ENCODE measurements around the gene DCAF11. TPM values are rescaled to one million over a fixed set of nuclear protein-coding genes. Genes with fewer than 3 reads are reported as not detected.
A peak's percentile ranks its signal among the peaks of the same experiment; 100 is the strongest.

The DCAF11 gene
- total and polyA plus RNA-seq, 2 of the 13 experiments (the other 11 are each of a cell fraction or from before 2014, with no cell fraction given): 150 to 257 TPM

- TF ChIP-seq ZNF362 (CRISPR knock-in tag; IDR thresholded peaks at IDR 0.05; ENCODE audit: borderline replicate concordance) (no peak), ZNF280B (CRISPR knock-in tag; IDR thresholded peaks at IDR 0.05; ENCODE audit: borderline replicate concordance) (no peak), HMG20A (CRISPR knock-in tag; IDR thresholded peaks at IDR 0.05; ENCODE audit: borderline replicate concordance) (no peak), ZC3H4 (CRISPR knock-in tag; IDR thresholded peaks at IDR 0.05; ENCODE audit: borderline replicate concordance) (peak; percentile 77), KDM2A (CRISPR knock-in tag; IDR thresholded peaks at IDR 0.05; ENCODE audit: borderline replicate concordance, low read depth) (no peak; the same call in 1 of the 2 replicates), FOXA1 (IDR thresholded peaks at IDR 0.05) (no peak), FOXA1 (CRISPR knock-in tag; IDR thresholded peaks at IDR 0.05) (0 out of 2 replicates have a peak, but pooled peaks have one; percentile 2), JDP2 (CRISPR knock-in tag; IDR thresholded peaks at IDR 0.05; ENCODE audit: borderline replicate concordance) (no peak), CBX2 (IDR thresholded peaks at IDR 0.05; ENCODE audit: low read depth, low read length) (no peak), CBX2 (CRISPR knock-in tag; IDR thresholded peaks at IDR 0.05; ENCODE audit: low read depth) (no peak), SNAPC5 (CRISPR knock-in tag; IDR thresholded peaks at IDR 0.05; ENCODE audit: borderline replicate concordance) (no peak), NFYC (CRISPR knock-in tag; IDR thresholded peaks at IDR 0.05) (no peak), MEF2D (CRISPR knock-in tag; IDR thresholded peaks at IDR 0.05) (peak; percentile 3; the same call in 1 of the 2 replicates), ZSCAN12 (CRISPR knock-in tag; IDR thresholded peaks at IDR 0.05) (no peak), ZNF468 (CRISPR knock-in tag; IDR thresholded peaks at IDR 0.05) (no peak), ZNF672 (CRISPR knock-in tag; IDR thresholded peaks at IDR 0.05) (no peak), TFDP2 (CRISPR knock-in tag; IDR thresholded peaks at IDR 0.05) (no peak), BHLHE40 (IDR thresholded peaks at IDR 0.05; ENCODE audit: low read length) (no peak), HES4 (CRISPR knock-in tag; IDR thresholded peaks at IDR 0.05; ENCODE audit: borderline replicate concordance) (no peak)
- TF ChIP-seq, protein P1, sequence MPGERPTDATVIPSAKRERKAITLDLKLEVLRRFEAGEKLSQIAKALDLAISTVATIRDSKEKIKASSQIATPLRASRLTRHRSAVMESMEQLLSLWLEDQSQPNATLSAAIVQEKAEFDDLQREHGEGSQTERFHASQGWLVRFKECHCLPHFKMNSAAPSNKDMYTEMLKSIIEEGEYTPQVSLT (CRISPR knock-in tag; IDR thresholded peaks at IDR 0.05; ENCODE audit: borderline replicate concordance, low read depth): no peak
- TF ChIP-seq, protein P2, sequence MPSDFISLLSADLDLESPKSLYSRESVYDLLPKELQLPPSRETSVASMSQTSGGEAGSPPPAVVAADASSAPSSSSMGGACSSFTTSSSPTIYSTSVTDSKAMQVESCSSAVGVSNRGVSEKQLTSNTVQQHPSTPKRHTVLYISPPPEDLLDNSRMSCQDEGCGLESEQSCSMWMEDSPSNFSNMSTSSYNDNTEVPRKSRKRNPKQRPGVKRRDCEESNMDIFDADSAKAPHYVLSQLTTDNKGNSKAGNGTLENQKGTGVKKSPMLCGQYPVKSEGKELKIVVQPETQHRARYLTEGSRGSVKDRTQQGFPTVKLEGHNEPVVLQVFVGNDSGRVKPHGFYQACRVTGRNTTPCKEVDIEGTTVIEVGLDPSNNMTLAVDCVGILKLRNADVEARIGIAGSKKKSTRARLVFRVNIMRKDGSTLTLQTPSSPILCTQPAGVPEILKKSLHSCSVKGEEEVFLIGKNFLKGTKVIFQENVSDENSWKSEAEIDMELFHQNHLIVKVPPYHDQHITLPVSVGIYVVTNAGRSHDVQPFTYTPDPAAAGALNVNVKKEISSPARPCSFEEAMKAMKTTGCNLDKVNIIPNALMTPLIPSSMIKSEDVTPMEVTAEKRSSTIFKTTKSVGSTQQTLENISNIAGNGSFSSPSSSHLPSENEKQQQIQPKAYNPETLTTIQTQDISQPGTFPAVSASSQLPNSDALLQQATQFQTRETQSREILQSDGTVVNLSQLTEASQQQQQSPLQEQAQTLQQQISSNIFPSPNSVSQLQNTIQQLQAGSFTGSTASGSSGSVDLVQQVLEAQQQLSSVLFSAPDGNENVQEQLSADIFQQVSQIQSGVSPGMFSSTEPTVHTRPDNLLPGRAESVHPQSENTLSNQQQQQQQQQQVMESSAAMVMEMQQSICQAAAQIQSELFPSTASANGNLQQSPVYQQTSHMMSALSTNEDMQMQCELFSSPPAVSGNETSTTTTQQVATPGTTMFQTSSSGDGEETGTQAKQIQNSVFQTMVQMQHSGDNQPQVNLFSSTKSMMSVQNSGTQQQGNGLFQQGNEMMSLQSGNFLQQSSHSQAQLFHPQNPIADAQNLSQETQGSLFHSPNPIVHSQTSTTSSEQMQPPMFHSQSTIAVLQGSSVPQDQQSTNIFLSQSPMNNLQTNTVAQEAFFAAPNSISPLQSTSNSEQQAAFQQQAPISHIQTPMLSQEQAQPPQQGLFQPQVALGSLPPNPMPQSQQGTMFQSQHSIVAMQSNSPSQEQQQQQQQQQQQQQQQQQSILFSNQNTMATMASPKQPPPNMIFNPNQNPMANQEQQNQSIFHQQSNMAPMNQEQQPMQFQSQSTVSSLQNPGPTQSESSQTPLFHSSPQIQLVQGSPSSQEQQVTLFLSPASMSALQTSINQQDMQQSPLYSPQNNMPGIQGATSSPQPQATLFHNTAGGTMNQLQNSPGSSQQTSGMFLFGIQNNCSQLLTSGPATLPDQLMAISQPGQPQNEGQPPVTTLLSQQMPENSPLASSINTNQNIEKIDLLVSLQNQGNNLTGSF (CRISPR knock-in tag; IDR thresholded peaks at IDR 0.05): peak; percentile 59; the same call in 1 of the 2 replicates
Observed at GRCh38 chr14:24096545-24097181, 17.9 kb upstream of the DCAF11 start (continued).
